ENCODE measurements around the gene DNMT3L.
"Not testable (repeated sequence)": the region's sequence is repeated elsewhere in the genome, so short reads cannot be mapped to it uniquely, and the experiment has no call there.

DNMT3L gene

DNA sequence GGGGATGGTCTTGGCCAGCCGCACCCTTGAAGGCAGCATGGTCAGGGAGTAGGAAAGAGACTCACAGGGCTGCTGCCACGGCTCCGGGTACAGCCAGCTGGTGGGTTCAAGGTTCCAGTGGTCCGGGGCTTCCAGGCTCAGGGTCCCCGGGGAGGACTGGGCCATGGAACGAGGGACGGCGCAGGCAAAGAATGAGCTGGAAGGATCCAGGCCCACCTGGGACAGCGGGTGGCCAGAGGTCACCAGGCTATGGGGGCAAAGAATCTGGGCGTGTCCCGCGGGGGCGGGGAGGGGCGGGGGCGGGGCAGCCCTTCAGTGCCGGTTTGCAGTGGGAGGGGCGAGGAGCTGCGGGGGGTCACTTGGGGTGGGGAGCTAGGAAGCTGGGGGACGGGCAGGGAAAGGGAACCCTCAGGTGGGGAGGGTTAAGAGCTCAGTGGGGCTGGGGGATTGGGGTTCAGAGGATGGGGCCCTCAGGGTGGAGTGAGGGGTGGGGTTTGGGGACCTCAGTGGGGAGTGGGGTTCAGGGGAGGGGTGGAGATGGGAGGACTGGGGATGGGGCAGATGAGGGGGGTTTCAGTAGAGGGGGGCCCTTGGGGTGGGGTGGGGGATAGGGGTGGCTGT is at the start of gene DNMT3L:
Gene DNMT3L (minus strand): TSS at position 223 of the 621 bp plus-strand sequence. CDS start 638 bp downstream, outside the sequence.
- DNase-seq (ENCODE audit: low read depth): no peak

DNA sequence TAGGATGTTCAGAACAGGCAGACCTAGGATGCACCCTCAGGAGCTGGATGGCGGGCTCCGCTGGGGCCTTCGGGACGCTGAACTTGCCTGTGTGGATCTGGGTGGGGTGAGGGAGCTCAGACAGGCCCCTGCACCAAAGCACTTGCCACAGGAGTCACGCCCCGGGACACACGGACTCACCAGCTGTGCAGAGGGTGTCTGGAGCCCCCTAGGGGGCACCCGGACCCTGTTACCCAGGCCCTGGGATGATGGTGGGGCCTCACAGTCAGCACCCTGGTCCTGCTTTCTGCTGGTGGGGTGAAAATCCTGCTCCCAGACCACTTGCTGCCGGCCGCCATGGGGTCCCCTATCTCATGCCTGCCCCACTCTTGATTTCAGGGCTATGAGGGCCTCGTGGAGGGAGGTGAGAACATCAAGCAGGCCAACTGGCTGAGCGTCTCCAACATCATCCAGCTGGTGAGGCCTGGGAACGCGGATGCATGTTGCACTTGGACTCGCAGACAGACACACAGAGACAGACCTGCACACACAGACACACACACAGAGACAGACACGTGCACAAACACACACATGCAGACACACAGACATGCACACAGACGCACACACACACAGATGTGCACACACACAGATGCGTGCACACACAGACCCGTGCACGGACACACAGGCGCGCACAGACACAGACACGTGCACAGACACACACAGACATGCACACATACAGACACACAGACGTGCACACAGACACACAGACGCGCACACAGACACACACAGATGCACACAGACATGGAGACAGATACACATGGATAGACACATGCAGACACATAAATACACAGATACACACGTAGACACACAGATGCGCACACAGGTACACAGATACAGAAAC is 49.2 kb upstream of the DNMT3L start:
- DNase-seq (ENCODE audit: low read depth): no peak

GRCh38 chr21:44306936-44307704 is 45.4 kb upstream of the DNMT3L start:
- no peak for DNase-seq (ENCODE audit: low read depth)

GRCh38 chr21:44305691-44306090 is 44.0 kb upstream of the DNMT3L start:
- DNase-seq (ENCODE audit: low read depth): no peak

GRCh38 chr21:44304877-44305293 is 43.2 kb upstream of the DNMT3L start:
- DNase-seq (ENCODE audit: low read depth): no peak

- DNase-seq (ENCODE audit: low read depth): no peak
These were observed 42.4 kb upstream of the DNMT3L start for GRCh38 chr21:44304011-44304616.

DNA sequence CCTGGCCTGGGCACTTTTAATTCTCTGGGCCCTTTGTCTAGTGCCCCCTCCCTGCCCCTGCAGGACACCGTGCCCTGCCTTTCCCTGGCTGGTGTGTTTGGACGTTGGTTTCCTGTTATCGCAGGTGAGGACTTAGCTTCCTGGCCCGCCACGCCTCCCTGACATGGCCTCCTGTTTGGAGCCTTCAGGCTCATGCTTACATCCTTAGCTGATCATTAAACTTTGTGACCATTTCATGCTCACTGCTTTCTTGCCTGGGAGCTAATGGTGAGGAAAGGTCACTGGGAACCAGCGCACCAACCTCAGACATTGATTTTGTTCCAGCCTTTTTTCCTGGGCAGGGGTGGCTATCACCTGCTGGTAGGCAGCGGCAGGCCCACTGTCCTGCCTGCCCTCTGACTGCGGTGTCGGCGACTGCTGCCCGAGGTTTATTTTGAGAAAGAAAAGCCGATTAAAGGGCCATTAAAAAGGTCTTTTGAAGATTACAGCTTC is 41.8 kb upstream of the DNMT3L start:
- DNase-seq (ENCODE audit: low read depth): no peak

GRCh38 chr21:44302573-44303401 is 41.1 kb upstream of the DNMT3L start:
- DNase-seq (ENCODE audit: low read depth): not testable (repeated sequence)

DNA sequence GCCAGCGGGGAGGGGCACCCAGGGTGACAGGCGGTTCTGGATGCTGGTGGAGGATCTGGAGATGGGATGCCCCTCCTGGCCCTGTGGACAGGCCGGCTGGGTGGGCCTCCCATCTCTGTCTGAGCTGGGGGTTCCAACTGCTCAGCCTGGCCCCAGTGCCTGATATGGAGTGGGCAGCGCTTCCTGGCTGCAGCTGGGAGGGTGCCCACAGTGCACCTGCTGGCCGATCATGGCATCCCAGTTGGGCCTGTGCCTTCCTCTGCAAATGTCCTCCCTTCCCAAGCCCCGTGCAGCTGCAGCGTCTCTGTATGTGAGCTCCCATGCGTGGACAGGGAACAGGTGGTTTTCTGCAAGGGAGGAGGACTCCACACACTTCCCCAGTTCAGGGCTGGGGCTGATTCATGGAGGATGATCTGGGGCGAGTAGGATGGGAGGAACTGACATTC is 40.3 kb upstream of the DNMT3L start:
- no peak for DNase-seq (ENCODE audit: low read depth)

- DNase-seq (ENCODE audit: low read depth): no peak
These were observed 39.4 kb upstream of the DNMT3L start for GRCh38 chr21:44301141-44301540.

GRCh38 chr21:44300262-44300959 is 38.7 kb upstream of the DNMT3L start:
- DNase-seq (ENCODE audit: low read depth): peak; percentile 63

DNA sequence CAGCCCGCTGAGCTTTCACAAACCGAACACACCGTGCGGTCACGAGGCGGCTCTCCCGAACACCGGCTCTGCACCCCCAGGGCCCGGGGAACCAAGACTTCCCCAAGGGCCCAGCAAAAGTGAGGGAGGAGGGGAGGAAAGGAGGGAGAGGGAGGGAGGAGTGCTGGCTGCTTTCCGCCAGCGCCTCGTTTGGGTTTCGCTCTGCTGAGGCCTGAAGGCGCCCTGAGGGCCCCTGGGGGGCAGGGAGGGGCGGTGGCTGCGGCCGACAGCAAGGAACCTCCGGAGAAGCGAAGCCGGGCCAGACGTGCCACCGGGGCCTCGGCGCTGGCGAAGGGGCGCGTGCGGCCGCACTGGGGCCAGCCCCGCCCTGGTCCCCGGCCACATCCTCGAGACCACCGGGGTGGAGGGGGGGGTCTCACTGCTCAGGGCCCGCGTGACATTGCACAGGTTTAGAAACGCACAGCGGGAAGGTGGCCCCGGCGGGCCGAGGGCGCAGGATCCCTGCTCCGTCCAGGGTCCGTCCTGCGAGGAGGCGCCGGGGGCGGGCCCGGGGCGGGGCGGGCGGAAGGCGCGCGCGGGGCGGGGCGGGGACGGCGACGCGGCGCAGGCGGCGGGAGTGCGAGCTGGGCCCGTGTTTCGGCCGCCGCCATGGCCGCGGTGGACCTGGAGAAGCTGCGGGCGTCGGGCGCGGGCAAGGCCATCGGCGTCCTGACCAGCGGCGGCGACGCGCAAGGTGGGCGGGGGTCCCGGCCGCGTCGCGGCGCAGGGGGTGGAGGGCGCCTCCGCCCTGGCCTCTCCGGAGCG is 38.0 kb upstream of the DNMT3L start, which contains the start of gene PFKL:
Gene PFKL (plus strand): TSS at position 596 of the 804 bp plus-strand sequence. CDS start 53 bp downstream, at position 649.
- DNase-seq (ENCODE audit: low read depth): peak; percentile 77

DNA sequence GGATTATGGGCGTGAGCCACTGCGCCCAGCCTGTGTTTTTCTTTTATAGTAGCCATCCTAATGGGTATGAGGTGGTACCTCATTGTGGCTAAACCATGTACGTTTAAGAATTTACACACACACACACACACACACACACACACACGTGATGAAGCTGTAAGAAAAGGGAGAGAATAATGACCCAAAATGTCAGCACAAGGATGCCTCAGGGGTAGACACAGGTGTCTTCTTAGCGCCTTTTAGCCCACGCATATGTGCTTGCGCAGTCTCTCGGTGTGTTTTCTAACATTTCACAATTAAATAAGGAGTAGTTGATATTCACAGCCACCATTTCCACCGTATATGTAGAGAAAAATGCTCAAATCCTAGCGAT is 37.4 kb upstream of the DNMT3L start:
- no peak for DNase-seq (ENCODE audit: low read depth)

GRCh38 chr21:44298301-44298700 is 36.6 kb upstream of the DNMT3L start:
- DNase-seq (ENCODE audit: low read depth): no peak

GRCh38 chr21:44297525-44298290 is 36.0 kb upstream of the DNMT3L start:
- DNase-seq (ENCODE audit: low read depth): peak; percentile 67

DNA sequence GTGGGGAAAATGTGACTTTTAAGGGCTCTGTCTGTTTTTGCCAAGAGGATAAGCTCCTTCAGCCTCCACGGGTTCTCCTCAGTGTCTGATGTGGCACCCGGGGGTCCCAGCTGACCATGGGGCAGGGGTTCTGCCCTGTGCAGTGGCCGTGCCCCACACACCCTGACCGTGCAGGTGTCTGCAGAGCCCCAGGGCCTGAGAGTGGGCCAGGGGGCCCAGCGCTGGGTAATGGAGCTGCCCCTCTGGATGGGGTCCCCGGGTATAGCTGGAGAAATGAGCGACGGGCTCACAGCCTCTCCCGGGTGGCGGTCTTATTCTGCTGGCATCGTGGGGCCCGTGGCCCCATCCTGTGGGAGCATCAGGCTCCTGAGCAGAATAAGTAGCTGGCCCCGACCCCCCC is 35.2 kb upstream of the DNMT3L start:
- no peak for DNase-seq (ENCODE audit: low read depth)

DNA sequence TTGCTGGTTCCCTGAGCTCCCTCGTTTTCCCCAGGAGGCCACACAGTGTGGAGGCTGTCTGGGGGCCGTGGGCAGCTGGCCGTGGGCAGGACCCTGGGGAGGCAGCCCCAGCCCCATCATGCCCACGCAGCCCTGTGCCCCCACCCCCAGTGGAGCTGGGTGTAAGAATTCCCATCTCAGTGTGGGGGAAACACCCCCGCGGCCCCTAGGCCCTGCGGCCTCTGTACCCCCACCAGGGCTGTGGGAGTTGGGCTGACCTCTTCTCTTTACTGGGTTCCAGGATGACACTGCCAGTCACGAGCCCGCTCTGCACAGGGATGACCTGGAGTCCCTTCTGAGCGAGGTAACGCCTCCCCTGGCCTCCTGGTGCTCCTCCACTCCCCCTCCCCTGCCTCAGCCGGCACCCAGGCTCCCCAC is 34.4 kb upstream of the DNMT3L start:
- no peak for DNase-seq (ENCODE audit: low read depth)

GRCh38 chr21:44295646-44296045 is 33.9 kb upstream of the DNMT3L start:
- no peak for DNase-seq (ENCODE audit: low read depth)

DNA sequence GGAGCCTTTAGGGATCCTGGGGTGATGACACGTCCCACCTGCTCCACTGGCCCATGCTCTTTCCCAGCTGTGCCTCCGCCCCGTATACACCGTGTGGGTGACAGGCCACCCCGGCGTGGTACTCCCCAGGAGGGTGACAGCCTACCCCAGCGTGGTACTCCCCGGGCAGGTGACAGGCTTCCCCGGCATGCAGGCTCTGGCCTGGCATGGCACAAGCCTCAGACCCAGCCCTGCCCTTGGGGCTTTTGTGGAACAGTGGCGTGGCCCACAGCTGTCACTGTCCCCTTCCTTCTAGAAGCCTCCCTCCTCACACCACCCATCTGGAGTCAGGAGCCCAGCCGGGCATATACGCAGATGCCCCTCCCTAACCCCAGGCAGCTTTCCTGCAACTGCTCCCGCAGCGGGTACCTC is 33.5 kb upstream of the DNMT3L start:
- DNase-seq (ENCODE audit: low read depth): no peak
